Endodermal cell (in vitro differentiated cells): ENCODE results near the gene ZNF107. TPM values are rescaled to one million over a fixed set of nuclear protein-coding genes. Genes with fewer than 3 reads are reported as not detected.

Experiments
- DNase-seq: peaks from one replicate; pipeline ENCODE4 v3.0.0-alpha.2; 2017
- H3K27ac ChIP-seq: 2 replicates; pipeline ENCODE4 v1.5.1; 2013; ENCODE audit warnings: mild to moderate bottlenecking, low read depth, low read length, moderate library complexity
- H3K27me3 ChIP-seq: 2 replicates; pipeline ENCODE4 v1.6.1; 2013; ENCODE audit warnings: mild to moderate bottlenecking, low read length, moderate library complexity; ENCODE audit not compliant: insufficient read depth, control insufficient read depth, poor library complexity, severe bottlenecking
- H3K36me3 ChIP-seq: 2 replicates; pipeline ENCODE4 v1.7.0; 2013; ENCODE audit warnings: mild to moderate bottlenecking, low read length, moderate library complexity; ENCODE audit not compliant: control insufficient read depth, insufficient read depth
- H3K4me1 ChIP-seq: one replicate; pipeline ENCODE4 v1.7.0; 2013; ENCODE audit warnings: low read length; ENCODE audit not compliant: control insufficient read depth, insufficient read depth
- H3K4me3 ChIP-seq: 2 replicates; pipeline ENCODE4 v1.5.1; 2013; ENCODE audit warnings: mild to moderate bottlenecking, low read length, moderate library complexity
- H3K9ac ChIP-seq: 2 replicates; pipeline ENCODE4 v1.6.1; 2013; ENCODE audit warnings: mild to moderate bottlenecking, low read length, moderate library complexity; ENCODE audit not compliant: poor library complexity, severe bottlenecking; ENCODE audit errors: extremely low read depth
- H3K9me3 ChIP-seq: 2 replicates; pipeline ENCODE4 v1.6.1; 2013; ENCODE audit warnings: mild to moderate bottlenecking, low read length, moderate library complexity; ENCODE audit not compliant: control insufficient read depth
- H3K27ac Mint-ChIP-seq: 2 replicates; pipeline ENCODE4 v1.8.0; 2020; ENCODE audit warnings: mixed read lengths
- H3K27me3 Mint-ChIP-seq: 2 replicates; pipeline ENCODE4 v1.8.0; 2021; ENCODE audit warnings: mild to moderate bottlenecking, mixed read lengths; ENCODE audit not compliant: insufficient read depth
- H3K36me3 Mint-ChIP-seq: 2 replicates; pipeline ENCODE4 v1.8.0; 2020; ENCODE audit warnings: low read depth, mixed read lengths
- H3K4me1 Mint-ChIP-seq: 2 replicates; pipeline ENCODE4 v1.8.0; 2020; ENCODE audit warnings: mixed read lengths
- H3K4me3 Mint-ChIP-seq: 2 replicates; pipeline ENCODE4 v1.8.0; 2020; ENCODE audit warnings: mild to moderate bottlenecking, moderate library complexity, mixed read lengths
- H3K9me3 Mint-ChIP-seq: 2 replicates; pipeline ENCODE4 v1.8.0; 2020; ENCODE audit warnings: mild to moderate bottlenecking, mixed read lengths
- CTCF ChIP-seq: fragments of 200-600 bp; sonication (generic); conservative IDR thresholded peaks from 2 replicates; pipeline ENCODE4 v1.5.0; 2021; ENCODE audit warnings: antibody characterized with exemption, mild to moderate bottlenecking
- WGBS, 2 experiments: methylation state at CpG; one replicate each; pipeline versions ENCODE4 v1.1.5 to v1.1.7; 2013; ENCODE audit warnings: missing lambda C conversion rate in 2 of 2, mixed read lengths in 1 of 2; ENCODE audit not compliant: insufficient coverage in 1 of 2, insufficient read length in 1 of 2; 5-methylcytosine and 5-hydroxymethylcytosine counted together
- total RNA-seq, 2 donors: library from RNA; stranded (reverse); fragmentation: NEBNext Ultra II Directional in 1 of 2; extraction: Animal tissue kit (Norgen Biotek cat#: 25700) in 1 of 2; gene quantifications; 2 replicates in 1 of 2; 3 replicates in 1 of 2; pipeline ENCODE4 v1.2.1, GENCODE V29; 2021

ZNF107 gene
- total RNA-seq, 2 donors from 2014 or later, result 16.9 to 17.9 TPM

DNA sequence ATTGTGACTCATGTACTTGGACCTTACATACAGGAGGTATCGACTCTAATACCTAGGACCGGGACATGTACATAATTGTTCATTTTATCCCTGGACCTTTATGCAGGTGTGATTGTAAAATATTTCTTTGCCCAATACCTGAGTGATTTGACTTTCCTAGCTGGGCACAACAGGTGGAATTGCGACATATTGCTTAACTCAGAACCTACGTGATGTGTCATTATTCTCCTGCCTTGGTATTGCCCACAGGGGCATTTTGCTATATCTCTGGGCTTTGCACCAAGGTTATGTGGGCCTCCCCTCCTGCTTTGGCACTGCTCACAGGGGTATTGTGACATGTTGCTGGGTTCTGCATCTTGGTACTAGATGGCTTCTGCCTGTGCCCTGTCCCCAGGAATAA lies 23.9 kb upstream of the ZNF107 start:
- Mint-ChIP-seq H3K27me3 (no peaks in the 10 kb centered on the region), H3K4me3 (no peak overlapping the region), H3K9me3 (no peaks in the 10 kb centered on the region), H3K36me3 (no peaks in the 10 kb centered on the region), H3K4me1 (no peaks in the 10 kb centered on the region), H3K27ac (no peak overlapping the region)
- H3K27ac ChIP-seq, result no peak overlapping the region
- TF ChIP-seq CTCF, result no peak
- H3K9me3 ChIP-seq, result peaks cover 23% of the 10 kb centered on the region
- H3K4me3 ChIP-seq, result no peak overlapping the region
- no peak for DNase-seq
- no peak overlapping the region for H3K9ac ChIP-seq
- no peaks in the 10 kb centered on the region for H3K4me1 ChIP-seq
- H3K36me3 ChIP-seq, result no peaks in the 10 kb centered on the region
- WGBS, 2 experiments, result 80 to 91% methylated on average over 4 of the region's 4 CpGs
- H3K27me3 ChIP-seq, result no peaks in the 10 kb centered on the region

DNA sequence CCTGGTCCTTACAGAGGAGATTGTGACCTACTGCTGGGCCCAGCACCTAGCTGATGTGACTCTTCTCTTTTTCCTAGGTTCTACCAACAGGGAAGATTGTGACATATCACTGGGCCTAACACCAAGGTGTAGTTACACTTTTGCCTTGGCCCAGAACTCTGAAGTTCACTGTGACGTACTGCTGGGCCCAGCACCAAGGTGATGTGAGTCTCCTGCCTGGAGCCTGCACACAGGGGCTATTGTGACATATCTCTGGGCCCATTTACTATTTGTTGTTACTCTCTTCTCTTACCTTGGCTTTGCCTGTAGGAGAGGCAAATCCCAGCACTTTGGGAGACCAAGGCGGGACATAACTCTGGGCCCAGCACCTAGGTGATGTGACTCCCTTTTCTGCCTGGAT lies 23.1 kb upstream of the ZNF107 start:
- Histone ChIP-seq H3K4me3 (no peak overlapping the region), H3K36me3 (no peaks in the 10 kb centered on the region), H3K9ac (no peak overlapping the region), H3K9me3 (peaks cover 19% of the 10 kb centered on the region), H3K4me1 (no peaks in the 10 kb centered on the region), H3K27ac (no peak overlapping the region), H3K27me3 (no peaks in the 10 kb centered on the region)
- DNase-seq, result no peak
- Mint-ChIP-seq H3K27ac (no peak overlapping the region), H3K27me3 (no peaks in the 10 kb centered on the region), H3K4me1 (no peaks in the 10 kb centered on the region), H3K36me3 (no peaks in the 10 kb centered on the region), H3K4me3 (no peak overlapping the region), H3K9me3 (no peaks in the 10 kb centered on the region)
- TF ChIP-seq CTCF, result no peak
- WGBS, 2 experiments, result 80% methylated on average over 2 of the region's 2 CpGs; no CpG with 5 or more reads in 1 of the 2 experiments

DNA sequence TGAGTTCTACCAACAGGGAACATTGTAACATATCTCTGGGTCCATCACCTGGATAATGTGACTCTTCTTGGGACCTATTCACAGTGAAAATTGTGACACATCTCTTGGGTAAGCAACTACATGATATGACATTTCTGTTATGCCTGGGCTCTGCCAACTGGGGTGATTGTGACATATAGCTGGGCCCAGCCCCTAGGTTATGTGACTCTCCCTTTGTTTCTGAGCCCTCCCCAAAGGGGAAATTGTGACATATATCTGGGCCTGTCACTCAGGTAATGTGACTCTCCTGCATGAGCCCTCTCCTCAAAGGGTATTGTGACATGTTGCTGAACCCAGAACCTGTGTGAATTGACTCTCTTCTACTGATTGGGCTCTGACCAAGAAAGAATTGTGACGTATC lies 22.4 kb upstream of the ZNF107 start:
- H3K9ac ChIP-seq, result no peak overlapping the region
- peaks cover 19% of the 10 kb centered on the region for H3K9me3 ChIP-seq
- no peak for TF ChIP-seq CTCF
- H3K27ac ChIP-seq, result no peak overlapping the region
- no peak overlapping the region for H3K4me3 Mint-ChIP-seq
- peaks cover 6% of the 10 kb centered on the region for H3K9me3 Mint-ChIP-seq
- H3K4me3 ChIP-seq, result no peak overlapping the region
- H3K4me1 Mint-ChIP-seq, result no peaks in the 10 kb centered on the region
- no peaks in the 10 kb centered on the region for H3K4me1 ChIP-seq
- no peak for DNase-seq
- H3K27me3 ChIP-seq, result no peaks in the 10 kb centered on the region
- no peaks in the 10 kb centered on the region for H3K36me3 ChIP-seq
- 60 to 65% methylated on average over 1 of the region's 1 CpG for WGBS, 2 experiments
- H3K27me3 Mint-ChIP-seq, result no peaks in the 10 kb centered on the region
- no peaks in the 10 kb centered on the region for H3K36me3 Mint-ChIP-seq
- no peak overlapping the region for H3K27ac Mint-ChIP-seq
